HG02798 (cell line): ENCODE data around the gene POMT2.
"Not testable (repeated sequence)": the region's sequence is repeated elsewhere in the genome, so short reads cannot be mapped to it uniquely, and the experiment has no call there.

ENCODE experiments used
- ATAC-seq: cut with Tn5 transposase; IDR thresholded peaks from one replicate; pipeline ENCODE4 v1.9.1; 2021; ENCODE audit warnings: mild to moderate bottlenecking; ENCODE audit not compliant: unreplicated experiment, poor library complexity

Gene POMT2

DNA sequence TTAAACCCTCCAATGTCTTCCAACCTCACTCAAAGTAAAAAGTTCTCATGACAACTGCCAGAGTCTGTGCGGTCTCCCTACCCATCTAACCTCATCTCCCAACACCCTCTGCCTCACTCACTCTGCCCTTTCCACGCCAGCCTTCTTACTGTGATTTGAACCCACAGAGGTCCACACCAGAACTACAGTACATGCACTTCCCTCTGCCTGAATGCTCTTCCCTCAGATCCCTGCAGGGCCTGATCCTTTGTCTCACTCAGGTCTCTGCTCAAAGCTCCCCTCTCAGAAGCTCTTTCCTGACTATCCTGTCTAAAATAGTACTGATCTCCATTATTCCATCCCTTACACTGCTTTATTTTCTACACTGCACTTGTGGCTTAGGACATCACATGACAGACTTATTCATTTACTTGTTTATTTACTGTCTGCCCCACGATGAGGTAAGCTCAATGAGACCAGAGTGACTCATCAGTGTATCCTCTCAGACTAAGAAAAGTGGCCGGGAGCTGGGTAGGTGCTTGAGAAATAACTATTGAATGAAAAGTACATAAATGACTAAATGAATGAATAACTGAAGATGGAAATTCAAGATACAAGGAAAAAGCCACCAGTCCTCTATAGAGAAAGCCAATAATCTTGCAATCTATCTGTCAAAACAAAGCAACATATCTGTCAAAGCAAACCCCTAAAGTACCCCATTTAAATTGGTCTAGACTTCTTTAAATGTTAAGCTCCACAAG, 17.1 kb downstream of the POMT2 start:
- ATAC-seq, result no peak

DNA sequence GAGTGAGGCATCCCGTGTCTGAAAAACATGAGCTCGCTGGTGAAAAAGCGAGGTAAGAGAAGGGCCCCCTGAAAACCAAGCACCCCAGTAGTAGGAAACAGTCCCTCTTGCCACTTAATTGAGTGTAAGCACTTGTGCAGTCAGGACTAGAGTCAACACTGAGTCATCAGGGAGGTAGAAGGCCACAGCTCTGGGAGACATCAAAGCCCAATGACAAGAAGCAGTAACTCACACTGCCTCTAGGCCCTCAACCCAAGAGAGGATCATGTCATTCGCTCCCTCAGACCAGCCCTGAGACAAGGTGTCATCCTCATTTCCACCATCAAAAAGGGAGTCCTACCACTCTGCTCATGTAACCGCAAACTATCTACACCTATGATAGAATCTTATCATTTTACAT, 17.8 kb downstream of the POMT2 start:
- ATAC-seq, result peak; percentile 43

DNA sequence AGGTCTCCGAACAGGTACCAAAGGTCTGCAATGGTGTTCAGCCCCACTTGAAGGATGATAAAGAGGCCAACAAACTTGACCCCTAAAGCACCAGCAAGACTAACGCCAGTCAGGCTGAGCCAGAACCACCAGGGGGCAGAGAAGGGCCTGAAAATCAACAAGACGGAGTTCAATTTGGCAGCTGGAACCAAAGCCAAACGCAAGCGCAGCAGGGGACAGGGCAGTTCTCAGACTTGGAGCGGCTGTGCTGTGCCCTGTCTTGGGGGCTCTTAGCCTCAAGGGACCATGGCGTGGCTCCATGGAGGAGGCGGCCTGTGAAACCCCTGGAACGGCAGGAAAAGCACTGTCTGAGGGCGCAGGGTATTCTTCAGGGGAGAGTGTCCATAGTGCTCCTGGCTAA, 19.6 kb downstream of the POMT2 start:
- ATAC-seq, result peak; percentile 33

DNA sequence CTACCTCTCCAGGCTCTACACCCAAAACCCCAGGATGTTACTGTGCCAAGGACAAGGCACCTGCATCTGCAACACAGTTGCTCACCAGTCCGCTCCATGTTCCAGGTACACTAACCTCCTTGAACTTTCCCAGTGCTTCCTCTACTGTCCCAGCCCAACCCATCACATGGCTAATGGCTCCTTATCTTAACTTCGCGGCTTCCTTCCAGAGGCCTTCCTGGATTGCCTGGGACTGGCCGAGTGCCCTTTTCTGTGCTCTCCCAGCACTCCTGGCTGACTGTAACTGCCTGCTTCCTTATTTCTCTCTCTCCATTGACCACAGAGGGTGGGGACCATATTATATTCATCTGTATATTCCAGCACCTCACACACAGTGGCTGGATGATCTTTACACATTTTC, 20.9 kb downstream of the POMT2 start:
- ATAC-seq, result no peak

DNA sequence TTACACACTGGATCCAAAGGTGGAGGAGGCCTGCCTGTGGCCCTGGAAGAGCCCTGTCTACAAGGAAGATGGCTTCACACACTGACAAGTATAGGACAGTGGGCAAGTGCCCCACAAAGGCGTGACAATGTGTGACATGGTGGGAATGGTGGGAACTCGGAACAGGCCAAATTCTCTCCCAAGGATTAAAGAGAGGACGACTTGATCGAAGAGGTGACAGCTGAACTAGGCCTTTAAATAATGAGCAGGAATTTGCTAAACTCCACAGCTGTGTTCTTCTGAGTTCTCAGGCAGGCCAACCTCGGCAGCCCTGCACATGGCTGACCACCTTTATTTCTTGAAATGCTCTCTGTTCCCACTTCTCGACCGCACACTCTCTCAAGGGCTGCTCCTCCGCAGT, 23.8 kb downstream of the POMT2 start:
- no peak for ATAC-seq

DNA sequence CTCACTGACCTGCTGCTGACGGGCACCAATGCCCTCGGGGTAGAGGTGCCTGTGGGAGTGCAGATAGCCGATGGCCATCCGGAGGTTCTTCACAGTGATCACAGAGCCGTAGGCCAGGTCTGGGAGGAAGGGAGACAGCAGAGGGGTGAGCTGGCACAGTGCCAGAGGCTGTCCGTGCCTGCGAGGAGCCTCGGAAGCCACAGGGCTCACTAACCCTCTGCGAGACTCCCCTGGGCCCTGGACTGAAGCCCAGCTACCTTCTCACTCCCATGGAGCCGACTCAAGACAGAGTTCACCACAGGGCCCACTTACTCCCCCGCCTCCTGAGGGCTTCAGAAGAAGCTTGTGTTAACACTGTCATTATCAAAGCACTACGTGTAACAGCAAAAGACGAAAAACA, 24.5 kb downstream of the POMT2 start:
- no peak for ATAC-seq

- ATAC-seq, result no peak
Measured at GRCh38 chr14:77290705-77291104, 30.0 kb downstream of the POMT2 start.

GRCh38 chr14:77286576-77286975, 34.1 kb downstream of the POMT2 start:
- no peak for ATAC-seq

- no peak for ATAC-seq
Measured at GRCh38 chr14:77284466-77284865, 36.2 kb downstream of the POMT2 start.

DNA sequence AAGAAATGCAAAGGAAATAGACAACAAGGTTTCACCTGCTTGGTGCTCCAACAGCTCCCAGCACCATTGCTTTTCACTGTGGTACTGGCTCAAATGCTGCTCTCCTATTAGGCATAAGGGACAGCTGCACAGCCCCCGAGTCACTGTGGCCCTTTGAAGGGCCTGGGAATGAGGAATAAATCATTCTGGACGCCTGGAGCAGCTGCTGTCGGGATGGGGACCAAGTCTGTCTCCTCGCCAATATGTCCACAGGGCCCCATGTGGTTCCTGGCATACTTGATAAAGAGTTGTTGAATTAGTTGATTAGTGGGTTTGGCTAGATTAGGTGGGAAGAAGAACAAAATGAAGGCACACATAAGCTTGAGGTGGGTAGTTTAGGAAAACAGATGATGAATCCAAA, 36.6 kb downstream of the POMT2 start:
- no peak for ATAC-seq

DNA sequence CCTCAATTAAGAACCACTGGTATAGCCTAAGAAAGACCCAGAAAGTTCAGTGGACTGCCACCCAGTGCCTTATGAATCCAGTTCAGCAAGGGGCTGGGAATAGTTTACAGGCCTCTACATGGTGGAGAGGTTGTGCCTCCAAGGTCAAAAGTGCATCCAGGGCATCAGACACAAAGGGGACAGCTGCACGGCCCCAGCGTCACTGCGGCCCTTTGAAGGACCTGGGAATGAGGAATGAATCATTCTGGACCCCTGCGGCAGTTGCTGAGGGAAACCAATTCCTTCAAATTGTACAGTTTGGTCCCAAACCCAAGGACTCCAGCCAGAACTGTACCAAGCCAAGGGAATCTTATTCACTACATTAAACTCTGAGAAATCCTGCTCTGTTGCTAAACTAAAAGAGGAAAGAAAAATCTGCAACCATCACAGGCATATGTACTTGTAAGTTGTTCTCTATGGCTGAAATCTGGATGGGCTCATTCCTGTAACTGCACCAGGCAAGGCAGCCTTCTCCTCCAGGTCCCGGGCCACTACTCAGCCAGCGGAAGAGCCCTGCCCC, 38.8 kb downstream of the POMT2 start:
- ATAC-seq, result no peak

DNA sequence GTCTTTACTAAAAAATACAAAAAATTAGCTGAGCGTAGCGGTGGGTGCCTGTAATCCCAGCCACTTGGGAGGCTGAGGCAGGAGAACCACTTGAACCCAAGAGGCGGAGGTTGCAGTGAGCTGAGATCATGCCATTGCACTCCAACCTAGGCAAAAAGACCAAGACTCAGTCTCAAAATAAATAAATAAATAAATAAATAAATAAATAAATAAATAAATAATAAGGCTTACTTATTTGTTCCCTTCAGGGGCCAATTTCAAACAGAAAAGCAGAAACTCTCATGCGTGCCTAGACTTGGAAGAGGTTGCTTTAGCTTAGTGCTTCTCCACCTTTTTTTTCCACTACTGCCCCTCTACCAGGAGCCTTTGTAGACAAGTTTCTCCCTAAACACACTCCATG, 39.8 kb downstream of the POMT2 start:
- ATAC-seq, result not testable (repeated sequence)

DNA sequence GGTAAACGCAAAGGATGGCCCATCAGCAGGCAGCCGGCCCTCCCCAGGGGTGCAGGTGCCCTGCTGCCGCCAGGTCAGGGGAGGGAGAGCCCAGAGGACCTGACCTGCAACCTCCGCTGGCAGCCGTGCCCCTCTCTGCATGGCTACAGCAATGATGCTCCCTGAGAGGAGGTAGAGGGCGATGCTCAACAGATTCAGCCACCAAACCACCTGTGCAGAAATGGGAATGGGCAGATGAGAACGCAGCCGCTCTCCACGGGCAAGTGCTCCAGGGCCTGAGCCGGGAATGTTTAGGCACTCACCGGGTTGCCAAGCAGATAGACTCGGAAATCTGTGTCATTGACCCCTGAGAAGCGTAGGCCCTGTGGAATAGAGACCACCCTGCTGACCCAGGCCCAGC, 41.0 kb downstream of the POMT2 start:
- ATAC-seq, result no peak

DNA sequence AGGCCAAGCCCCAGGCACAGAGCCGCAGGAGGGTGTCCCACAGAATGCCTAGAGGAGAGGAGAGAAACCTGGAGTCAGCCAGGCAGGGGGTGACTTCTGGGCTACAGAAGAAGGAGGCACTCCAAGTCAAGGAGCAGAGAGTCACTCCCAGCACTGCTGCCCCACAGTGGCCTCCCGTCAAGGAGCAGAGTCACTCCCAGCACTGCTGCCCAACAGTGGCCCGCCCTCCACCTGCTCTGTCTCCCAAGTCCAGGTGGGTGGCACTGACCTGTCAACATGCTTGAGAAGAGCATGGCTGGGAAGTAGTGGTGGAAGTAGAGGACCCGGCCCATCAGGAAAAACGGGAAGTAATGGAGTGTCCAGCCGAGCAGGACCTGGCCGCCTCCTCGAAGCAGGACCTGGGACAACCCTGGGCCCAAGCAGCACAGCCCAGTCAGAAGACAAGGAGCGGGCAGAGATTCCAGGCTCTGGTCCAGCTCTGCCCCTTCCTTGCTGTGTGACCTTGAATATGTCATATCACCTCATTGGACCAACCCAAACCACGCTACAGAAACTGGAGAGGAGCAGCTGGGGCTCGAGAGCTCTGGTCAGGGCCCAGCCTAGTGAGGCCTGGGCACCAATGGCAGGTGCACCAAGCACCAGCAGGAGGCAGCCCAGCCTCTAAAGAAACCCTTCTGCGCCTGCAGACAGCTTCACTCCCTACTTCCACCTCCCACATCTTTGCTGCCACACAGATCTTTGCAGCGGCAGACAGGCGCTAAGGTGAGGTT, 42.0 kb downstream of the POMT2 start:
- no peak for ATAC-seq

DNA sequence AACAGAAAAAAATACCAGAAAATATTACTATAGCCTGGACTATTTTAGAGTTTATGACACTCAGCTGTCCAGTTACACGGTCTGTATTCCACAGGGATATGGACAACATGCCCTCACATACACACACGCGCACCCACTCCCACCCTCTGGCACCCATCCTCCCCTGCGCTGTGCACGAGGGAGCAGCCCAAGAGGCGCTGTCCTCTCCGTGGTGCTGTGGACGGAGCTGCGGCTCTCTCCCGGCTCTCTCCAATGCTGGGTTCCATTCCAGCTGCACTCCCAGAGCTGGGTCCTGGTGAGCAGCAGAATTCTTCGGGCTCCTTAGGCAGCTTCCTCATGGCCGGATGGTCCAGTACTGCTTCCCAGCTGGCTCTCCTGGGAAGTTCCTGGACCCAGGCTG, 43.7 kb downstream of the POMT2 start:
- ATAC-seq, result no peak

- no peak for ATAC-seq
Measured at GRCh38 chr14:77276295-77276935, 44.3 kb downstream of the POMT2 start.

GRCh38 chr14:77275601-77276017, 45.1 kb downstream of the POMT2 start:
- no peak for ATAC-seq

- no peak for ATAC-seq
Measured at GRCh38 chr14:77275041-77275580, 45.6 kb downstream of the POMT2 start.

DNA sequence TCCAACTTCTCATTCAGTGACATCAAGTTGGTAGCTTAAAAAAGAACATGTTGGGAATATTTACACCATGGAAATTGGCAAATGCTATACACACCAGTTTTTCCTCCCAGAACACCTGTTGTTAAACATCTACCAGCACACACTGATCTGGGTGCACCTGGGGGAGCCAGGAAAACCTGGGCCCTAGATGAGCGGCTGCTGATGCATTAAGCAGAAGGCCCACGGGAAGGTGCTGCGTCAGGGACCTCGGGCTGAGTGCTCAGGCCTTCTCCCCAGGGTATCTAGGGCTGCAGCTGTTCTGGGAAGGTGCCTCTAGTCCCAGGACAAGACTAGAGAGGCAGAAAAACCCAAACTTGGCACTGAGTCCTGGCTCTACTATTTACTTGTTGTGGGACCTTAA, 46.9 kb downstream of the POMT2 start:
- ATAC-seq, result no peak

GRCh38 chr14:77272261-77272660, 48.4 kb downstream of the POMT2 start:
- ATAC-seq, result no peak
